ENCODE data around the gene TRIM2. TPM values are rescaled to one million over a fixed set of nuclear protein-coding genes. Genes with fewer than 3 reads are reported as not detected.

Gene TRIM2
- total and polyA plus RNA-seq, 2 experiments from 2014 or later = 22.0 to 61.5 TPM

DNA sequence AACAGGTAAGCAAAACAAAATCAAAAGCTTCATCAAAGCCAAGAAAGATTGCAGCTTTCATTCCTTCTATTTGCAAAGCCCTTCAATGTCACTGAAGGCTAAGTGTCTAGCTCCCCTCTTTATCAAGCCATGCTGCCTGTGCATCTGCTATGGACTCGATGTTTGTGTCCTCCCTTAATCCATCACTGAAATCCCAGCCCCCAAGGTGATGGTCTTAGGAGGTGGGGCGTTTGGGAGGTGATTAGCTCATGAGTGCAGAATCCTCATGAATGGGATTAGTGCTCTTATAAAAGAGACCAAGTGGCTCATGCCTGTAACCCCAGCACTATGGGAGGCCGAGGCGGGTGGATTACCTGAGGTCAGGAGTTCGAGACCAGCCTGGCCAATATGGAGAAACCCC, 6.9 kb upstream of the TRIM2 start:
- no peak overlapping the region for H3K4me3 ChIP-seq
- H3K27me3 Mint-ChIP-seq (ENCODE audit: insufficient read depth, low read depth, poor library complexity) = no peaks in the 10 kb centered on the region
- no peak for ATAC-seq
- H3K27me3 ChIP-seq (ENCODE audit: insufficient read depth) = no peaks in the 10 kb centered on the region
- H3K27ac Mint-ChIP-seq = no peak overlapping the region
- no peak for DNase-seq (ENCODE audit: low spot score)
- H3K27ac ChIP-seq (ENCODE audit: low read depth) = no peak overlapping the region
- no peaks in the 10 kb centered on the region for H3K9me3 Mint-ChIP-seq
- no peaks in the 10 kb centered on the region; the same call in 2 of the 3 replicates for H3K4me1 Mint-ChIP-seq
- no peak overlapping the region for H3K4me2 ChIP-seq
- no peaks in the 10 kb centered on the region for H3K36me3 ChIP-seq (ENCODE audit: insufficient read depth)
- no peaks in the 10 kb centered on the region for H3K4me1 ChIP-seq (ENCODE audit: insufficient read depth)
- H3K36me3 Mint-ChIP-seq (ENCODE audit: low read depth) = no peaks in the 10 kb centered on the region
- no peaks in the 10 kb centered on the region for H4K20me1 ChIP-seq (replicated peaks; ENCODE audit: insufficient read depth)
- no peak overlapping the region; the same call in 1 of the 2 replicates for H2AFZ ChIP-seq
- no peaks in the 10 kb centered on the region for H3K79me2 ChIP-seq (replicated peaks; ENCODE audit: insufficient read depth)
- no peak for TF ChIP-seq CREB1 (CRISPR knock-in tag; IDR thresholded peaks at IDR 0.05; ENCODE audit: low read depth)
- TF ChIP-seq, protein P1, sequence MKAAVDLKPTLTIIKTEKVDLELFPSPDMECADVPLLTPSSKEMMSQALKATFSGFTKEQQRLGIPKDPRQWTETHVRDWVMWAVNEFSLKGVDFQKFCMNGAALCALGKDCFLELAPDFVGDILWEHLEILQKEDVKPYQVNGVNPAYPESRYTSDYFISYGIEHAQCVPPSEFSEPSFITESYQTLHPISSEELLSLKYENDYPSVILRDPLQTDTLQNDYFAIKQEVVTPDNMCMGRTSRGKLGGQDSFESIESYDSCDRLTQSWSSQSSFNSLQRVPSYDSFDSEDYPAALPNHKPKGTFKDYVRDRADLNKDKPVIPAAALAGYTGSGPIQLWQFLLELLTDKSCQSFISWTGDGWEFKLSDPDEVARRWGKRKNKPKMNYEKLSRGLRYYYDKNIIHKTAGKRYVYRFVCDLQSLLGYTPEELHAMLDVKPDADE (IDR thresholded peaks at IDR 0.05) = no peak
- TF ChIP-seq ZNF114 (CRISPR knock-in tag; IDR thresholded peaks at IDR 0.05) = no peak
- TF ChIP-seq ZNF331 (CRISPR knock-in tag; IDR thresholded peaks at IDR 0.05; ENCODE audit: low read depth) = no peak
- TF ChIP-seq, protein P2, sequence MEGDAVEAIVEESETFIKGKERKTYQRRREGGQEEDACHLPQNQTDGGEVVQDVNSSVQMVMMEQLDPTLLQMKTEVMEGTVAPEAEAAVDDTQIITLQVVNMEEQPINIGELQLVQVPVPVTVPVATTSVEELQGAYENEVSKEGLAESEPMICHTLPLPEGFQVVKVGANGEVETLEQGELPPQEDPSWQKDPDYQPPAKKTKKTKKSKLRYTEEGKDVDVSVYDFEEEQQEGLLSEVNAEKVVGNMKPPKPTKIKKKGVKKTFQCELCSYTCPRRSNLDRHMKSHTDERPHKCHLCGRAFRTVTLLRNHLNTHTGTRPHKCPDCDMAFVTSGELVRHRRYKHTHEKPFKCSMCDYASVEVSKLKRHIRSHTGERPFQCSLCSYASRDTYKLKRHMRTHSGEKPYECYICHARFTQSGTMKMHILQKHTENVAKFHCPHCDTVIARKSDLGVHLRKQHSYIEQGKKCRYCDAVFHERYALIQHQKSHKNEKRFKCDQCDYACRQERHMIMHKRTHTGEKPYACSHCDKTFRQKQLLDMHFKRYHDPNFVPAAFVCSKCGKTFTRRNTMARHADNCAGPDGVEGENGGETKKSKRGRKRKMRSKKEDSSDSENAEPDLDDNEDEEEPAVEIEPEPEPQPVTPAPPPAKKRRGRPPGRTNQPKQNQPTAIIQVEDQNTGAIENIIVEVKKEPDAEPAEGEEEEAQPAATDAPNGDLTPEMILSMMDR (conservative IDR thresholded peaks at IDR 0.05; ENCODE audit: low read depth in 2 of 2) = no peak
- TF ChIP-seq, protein P3, sequence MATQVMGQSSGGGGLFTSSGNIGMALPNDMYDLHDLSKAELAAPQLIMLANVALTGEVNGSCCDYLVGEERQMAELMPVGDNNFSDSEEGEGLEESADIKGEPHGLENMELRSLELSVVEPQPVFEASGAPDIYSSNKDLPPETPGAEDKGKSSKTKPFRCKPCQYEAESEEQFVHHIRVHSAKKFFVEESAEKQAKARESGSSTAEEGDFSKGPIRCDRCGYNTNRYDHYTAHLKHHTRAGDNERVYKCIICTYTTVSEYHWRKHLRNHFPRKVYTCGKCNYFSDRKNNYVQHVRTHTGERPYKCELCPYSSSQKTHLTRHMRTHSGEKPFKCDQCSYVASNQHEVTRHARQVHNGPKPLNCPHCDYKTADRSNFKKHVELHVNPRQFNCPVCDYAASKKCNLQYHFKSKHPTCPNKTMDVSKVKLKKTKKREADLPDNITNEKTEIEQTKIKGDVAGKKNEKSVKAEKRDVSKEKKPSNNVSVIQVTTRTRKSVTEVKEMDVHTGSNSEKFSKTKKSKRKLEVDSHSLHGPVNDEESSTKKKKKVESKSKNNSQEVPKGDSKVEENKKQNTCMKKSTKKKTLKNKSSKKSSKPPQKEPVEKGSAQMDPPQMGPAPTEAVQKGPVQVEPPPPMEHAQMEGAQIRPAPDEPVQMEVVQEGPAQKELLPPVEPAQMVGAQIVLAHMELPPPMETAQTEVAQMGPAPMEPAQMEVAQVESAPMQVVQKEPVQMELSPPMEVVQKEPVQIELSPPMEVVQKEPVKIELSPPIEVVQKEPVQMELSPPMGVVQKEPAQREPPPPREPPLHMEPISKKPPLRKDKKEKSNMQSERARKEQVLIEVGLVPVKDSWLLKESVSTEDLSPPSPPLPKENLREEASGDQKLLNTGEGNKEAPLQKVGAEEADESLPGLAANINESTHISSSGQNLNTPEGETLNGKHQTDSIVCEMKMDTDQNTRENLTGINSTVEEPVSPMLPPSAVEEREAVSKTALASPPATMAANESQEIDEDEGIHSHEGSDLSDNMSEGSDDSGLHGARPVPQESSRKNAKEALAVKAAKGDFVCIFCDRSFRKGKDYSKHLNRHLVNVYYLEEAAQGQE (IDR thresholded peaks at IDR 0.05; ENCODE audit: unreplicated experiment) = no peak
- TF ChIP-seq, protein P4, sequence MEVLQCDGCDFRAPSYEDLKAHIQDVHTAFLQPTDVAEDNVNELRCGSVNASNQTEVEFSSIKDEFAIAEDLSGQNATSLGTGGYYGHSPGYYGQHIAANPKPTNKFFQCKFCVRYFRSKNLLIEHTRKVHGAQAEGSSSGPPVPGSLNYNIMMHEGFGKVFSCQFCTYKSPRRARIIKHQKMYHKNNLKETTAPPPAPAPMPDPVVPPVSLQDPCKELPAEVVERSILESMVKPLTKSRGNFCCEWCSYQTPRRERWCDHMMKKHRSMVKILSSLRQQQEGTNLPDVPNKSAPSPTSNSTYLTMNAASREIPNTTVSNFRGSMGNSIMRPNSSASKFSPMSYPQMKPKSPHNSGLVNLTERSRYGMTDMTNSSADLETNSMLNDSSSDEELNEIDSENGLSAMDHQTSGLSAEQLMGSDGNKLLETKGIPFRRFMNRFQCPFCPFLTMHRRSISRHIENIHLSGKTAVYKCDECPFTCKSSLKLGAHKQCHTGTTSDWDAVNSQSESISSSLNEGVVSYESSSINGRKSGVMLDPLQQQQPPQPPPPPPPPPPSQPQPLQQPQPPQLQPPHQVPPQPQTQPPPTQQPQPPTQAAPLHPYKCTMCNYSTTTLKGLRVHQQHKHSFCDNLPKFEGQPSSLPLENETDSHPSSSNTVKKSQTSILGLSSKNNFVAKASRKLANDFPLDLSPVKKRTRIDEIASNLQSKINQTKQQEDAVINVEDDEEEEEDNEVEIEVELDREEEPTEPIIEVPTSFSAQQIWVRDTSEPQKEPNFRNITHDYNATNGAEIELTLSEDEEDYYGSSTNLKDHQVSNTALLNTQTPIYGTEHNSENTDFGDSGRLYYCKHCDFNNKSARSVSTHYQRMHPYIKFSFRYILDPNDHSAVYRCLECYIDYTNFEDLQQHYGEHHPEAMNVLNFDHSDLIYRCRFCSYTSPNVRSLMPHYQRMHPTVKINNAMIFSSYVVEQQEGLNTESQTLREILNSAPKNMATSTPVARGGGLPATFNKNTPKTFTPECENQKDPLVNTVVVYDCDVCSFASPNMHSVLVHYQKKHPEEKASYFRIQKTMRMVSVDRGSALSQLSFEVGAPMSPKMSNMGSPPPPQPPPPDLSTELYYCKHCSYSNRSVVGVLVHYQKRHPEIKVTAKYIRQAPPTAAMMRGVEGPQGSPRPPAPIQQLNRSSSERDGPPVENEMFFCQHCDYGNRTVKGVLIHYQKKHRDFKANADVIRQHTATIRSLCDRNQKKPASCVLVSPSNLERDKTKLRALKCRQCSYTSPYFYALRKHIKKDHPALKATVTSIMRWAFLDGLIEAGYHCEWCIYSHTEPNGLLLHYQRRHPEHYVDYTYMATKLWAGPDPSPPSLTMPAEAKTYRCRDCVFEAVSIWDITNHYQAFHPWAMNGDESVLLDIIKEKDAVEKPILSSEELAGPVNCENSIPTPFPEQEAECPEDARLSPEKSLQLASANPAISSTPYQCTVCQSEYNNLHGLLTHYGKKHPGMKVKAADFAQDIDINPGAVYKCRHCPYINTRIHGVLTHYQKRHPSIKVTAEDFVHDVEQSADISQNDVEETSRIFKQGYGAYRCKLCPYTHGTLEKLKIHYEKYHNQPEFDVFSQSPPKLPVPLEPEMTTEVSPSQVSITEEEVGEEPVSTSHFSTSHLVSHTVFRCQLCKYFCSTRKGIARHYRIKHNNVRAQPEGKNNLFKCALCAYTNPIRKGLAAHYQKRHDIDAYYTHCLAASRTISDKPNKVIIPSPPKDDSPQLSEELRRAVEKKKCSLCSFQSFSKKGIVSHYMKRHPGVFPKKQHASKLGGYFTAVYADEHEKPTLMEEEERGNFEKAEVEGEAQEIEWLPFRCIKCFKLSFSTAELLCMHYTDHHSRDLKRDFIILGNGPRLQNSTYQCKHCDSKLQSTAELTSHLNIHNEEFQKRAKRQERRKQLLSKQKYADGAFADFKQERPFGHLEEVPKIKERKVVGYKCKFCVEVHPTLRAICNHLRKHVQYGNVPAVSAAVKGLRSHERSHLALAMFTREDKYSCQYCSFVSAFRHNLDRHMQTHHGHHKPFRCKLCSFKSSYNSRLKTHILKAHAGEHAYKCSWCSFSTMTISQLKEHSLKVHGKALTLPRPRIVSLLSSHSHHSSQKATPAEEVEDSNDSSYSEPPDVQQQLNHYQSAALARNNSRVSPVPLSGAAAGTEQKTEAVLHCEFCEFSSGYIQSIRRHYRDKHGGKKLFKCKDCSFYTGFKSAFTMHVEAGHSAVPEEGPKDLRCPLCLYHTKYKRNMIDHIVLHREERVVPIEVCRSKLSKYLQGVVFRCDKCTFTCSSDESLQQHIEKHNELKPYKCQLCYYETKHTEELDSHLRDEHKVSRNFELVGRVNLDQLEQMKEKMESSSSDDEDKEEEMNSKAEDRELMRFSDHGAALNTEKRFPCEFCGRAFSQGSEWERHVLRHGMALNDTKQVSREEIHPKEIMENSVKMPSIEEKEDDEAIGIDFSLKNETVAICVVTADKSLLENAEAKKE (CRISPR knock-in tag; IDR thresholded peaks at IDR 0.05) = no peak
- TF ChIP-seq EZH2 (IDR thresholded peaks at IDR 0.05; ENCODE audit: low read depth, unreplicated experiment) = no peak
- H3K4me3 Mint-ChIP-seq = no peak overlapping the region
- H3K9me2 ChIP-seq (ENCODE audit: insufficient read depth) = no peaks in the 10 kb centered on the region
- H3F3A ChIP-seq (replicated peaks; ENCODE audit: low read depth) = no peaks in the 10 kb centered on the region
